Colonic mucosa (tissue), 4 donors: Measurements from ENCODE around the gene ATP9A. TPM values are rescaled to one million over a fixed set of nuclear protein-coding genes. Genes with fewer than 3 reads are reported as not detected.
"Not testable (repeated sequence)": the region's sequence is repeated elsewhere in the genome, so short reads cannot be mapped to it uniquely, and the experiment has no call there.

Experiments used
- DNase-seq: peaks from one replicate; pipeline ENCODE4 v3.0.0-alpha.2; 2020
- H3K27ac ChIP-seq: fragments of 200-600 bp; one replicate; pipeline ENCODE4 v1.8.0; 2021
- H3K27me3 ChIP-seq: fragments of 200-600 bp; one replicate; pipeline ENCODE4 v1.8.0; 2021
- H3K36me3 ChIP-seq: fragments of 200-600 bp; one replicate; pipeline ENCODE4 v1.8.0; 2021
- H3K4me1 ChIP-seq: fragments of 200-600 bp; one replicate; pipeline ENCODE4 v1.8.0; 2021; ENCODE audit warnings: mild to moderate bottlenecking
- H3K4me3 ChIP-seq: fragments of 200-600 bp; one replicate; pipeline ENCODE4 v1.8.0; 2021
- H3K9ac ChIP-seq, 2 donors: one replicate each; pipeline ENCODE4 v1.7.0; 2013; ENCODE audit warnings: control low read depth in 2 of 2, low read depth in 2 of 2, low read length in 2 of 2
- H3K9me3 ChIP-seq: fragments of 200-600 bp; one replicate; pipeline ENCODE4 v1.8.0; 2021
- intact Hi-C: fragments of 100-400 bp; cut with DNase I; formaldehyde crosslinking; loops from one replicate; pipeline ENCODE4 v1.14.1; 2022
- total RNA-seq, 2 donors: library from RNA; stranded (reverse); fragmentation: NEBNext Ultra II Directional in 1 of 2; extraction: Animal tissue kit (Norgen Biotek cat#: 25700) in 1 of 2; gene quantifications; one replicate each; pipeline ENCODE4 v1.2.1, GENCODE V29; 2021
- TF ChIP-seq, protein P1 (sequence below): fragments of 200-600 bp; IDR thresholded peaks from one replicate; pipeline ENCODE4 v1.8.0; 2022; ENCODE audit warnings: antibody characterized with exemption, mild to moderate bottlenecking
- donor health status: healthy.
- donor health status: DM: no; HTN: no; CAD: no.
- donor health status: DM: no; HTN: no; CAD: no.

Gene ATP9A
- total RNA-seq, 2 donors from 2014 or later = 40.2 to 70.1 TPM

DNA sequence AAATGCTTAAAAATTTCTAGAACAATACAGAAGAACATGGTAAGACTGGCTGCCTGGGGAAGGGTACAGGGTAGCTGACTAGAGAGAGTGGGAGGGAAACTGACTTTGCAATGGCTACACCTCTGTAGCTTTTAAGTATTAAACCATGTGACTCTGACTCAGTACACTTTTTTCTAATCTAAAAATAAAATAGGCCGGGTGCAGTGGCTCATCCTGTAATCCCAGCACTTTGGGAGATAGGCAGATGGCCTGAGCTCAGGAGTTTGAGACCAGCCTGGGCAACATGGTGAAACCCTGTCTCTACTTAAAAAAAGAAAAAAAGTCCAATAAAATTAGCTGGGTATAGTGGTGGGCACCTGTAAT lies 18.5 kb downstream of the ATP9A start:
- Histone ChIP-seq H3K4me1 (peaks cover 10% of the 10 kb centered on the region), H3K36me3 (no peaks in the 10 kb centered on the region), H3K4me3 (no peak overlapping the region), H3K27ac (peak overlapping the region; percentile 80), H3K27me3 (no peaks in the 10 kb centered on the region), H3K9ac (peak overlapping the region in 1 of 2 donors; percentile 40), H3K9me3 (no peaks in the 10 kb centered on the region)
- TF ChIP-seq, protein P1, sequence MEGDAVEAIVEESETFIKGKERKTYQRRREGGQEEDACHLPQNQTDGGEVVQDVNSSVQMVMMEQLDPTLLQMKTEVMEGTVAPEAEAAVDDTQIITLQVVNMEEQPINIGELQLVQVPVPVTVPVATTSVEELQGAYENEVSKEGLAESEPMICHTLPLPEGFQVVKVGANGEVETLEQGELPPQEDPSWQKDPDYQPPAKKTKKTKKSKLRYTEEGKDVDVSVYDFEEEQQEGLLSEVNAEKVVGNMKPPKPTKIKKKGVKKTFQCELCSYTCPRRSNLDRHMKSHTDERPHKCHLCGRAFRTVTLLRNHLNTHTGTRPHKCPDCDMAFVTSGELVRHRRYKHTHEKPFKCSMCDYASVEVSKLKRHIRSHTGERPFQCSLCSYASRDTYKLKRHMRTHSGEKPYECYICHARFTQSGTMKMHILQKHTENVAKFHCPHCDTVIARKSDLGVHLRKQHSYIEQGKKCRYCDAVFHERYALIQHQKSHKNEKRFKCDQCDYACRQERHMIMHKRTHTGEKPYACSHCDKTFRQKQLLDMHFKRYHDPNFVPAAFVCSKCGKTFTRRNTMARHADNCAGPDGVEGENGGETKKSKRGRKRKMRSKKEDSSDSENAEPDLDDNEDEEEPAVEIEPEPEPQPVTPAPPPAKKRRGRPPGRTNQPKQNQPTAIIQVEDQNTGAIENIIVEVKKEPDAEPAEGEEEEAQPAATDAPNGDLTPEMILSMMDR = no peak
- no peak for DNase-seq
- intact Hi-C loops = no loop called here

DNA sequence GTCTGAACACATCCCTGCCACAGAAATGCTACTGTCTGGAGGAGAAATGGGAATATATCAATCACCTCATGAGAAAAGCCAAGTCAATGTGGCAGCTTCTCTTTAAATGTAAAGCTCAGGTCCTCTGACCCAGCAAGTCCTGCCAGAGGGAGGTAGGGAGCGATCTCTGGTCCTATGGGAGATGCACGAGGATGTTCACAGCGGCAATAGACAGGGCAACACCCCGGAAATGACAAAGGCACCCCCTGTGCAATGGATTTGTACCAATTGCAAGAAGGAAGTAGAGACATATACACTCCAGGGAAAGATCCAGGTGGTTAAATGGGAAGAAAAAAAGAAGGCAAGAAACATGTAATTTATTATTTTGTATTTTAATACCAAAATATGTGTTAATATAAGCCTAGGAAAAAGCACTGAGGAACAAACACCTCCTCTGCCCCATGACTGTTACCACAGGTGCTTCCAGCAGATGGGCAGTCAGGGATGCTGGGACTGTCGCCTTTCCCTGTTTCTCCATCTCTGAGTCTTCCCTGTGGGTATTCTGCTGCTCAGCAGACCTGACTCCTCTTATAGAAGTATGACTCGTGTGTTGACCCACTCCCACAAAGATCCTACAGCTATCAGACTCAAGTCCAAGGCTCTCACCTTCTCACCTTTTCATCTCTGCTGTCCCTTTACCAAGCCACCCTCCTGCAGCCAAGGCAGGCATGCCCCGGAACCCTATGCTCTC lies 20.8 kb downstream of the ATP9A start:
- H3K9me3 ChIP-seq = no peaks in the 10 kb centered on the region
- intact Hi-C loops = no loop called here
- H3K36me3 ChIP-seq = no peaks in the 10 kb centered on the region
- H3K27ac ChIP-seq = peak overlapping the region; percentile 30
- no peak for DNase-seq
- H3K4me1 ChIP-seq = peaks cover 11% of the 10 kb centered on the region
- no peak overlapping the region for H3K4me3 ChIP-seq
- TF ChIP-seq, protein P1 = no peak
- peak overlapping the region in 1 of 2 donors; percentile 30 for H3K9ac ChIP-seq
- no peaks in the 10 kb centered on the region for H3K27me3 ChIP-seq

DNA sequence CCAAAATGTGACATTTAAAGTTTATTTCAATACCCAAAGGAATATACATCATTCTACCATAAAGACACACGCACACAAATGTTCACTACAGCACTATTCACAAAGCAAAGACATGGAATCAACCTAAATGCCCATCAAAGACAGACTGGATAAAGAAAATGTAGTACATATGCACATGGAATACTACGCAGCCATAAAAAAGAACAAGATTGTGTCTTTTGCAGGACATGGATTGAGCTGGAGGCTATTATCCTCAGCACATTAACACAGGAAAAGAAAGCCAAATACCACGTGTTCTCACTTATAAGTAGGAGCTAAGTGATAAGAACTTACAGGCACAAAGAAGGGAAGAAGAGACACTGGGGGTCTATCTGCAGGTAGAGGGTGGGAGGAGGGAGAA lies 22.4 kb downstream of the ATP9A start:
- Histone ChIP-seq H3K27ac (no peak overlapping the region), H3K9ac (no peak overlapping the region), H3K9me3 (no peaks in the 10 kb centered on the region), H3K4me3 (no peak overlapping the region), H3K36me3 (no peaks in the 10 kb centered on the region), H3K27me3 (no peaks in the 10 kb centered on the region), H3K4me1 (peaks cover 14% of the 10 kb centered on the region)
- TF ChIP-seq, protein P1 = no peak
- intact Hi-C loops = no loop called here
- DNase-seq = no peak

DNA sequence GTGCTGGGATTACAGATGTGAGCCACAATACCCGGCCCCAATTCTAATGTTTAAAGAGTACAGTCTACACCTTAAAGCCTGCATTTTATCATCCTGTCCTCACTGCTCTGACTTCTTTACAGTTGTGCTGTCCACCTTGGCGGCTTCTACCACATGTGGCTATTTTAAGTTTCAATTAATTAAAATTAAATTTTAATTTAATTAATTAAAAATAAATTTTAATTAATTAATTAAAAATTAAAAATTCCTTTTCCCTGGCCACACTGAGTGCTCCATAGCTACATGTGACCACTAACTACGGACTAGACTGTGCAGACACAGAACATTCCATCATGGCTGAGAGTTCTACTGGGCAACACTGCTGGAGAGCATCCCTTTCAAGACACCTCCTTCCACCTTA lies 27.4 kb downstream of the ATP9A start:
- Histone ChIP-seq H3K27ac (no peak overlapping the region), H3K9ac (no peak overlapping the region), H3K27me3 (no peaks in the 10 kb centered on the region), H3K4me1 (peaks cover 6% of the 10 kb centered on the region), H3K9me3 (no peaks in the 10 kb centered on the region), H3K4me3 (no peak overlapping the region), H3K36me3 (no peaks in the 10 kb centered on the region)
- TF ChIP-seq, protein P1 = no peak
- DNase-seq = no peak
- intact Hi-C loops = no loop called here

DNA sequence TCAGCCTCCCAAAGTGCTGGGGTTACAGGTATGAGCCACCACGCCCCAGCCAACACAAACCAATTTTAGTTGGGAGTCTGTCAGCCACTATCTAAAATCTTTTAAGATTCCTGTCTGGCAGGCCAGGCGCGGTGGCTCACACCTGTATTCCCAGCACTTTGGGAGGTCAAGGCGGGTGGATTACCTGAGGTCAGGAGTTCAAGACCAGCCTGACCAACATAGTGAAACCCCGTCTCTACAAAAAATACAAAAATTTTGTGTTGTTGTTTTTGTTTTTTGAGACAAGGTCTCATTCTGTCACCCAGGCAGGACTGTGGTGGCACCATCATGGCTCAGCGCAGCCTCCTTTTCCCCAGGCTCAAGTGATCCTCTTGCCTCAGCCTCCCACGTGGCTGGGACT lies 27.9 kb downstream of the ATP9A start:
- H3K9me3 ChIP-seq, H3K27me3 ChIP-seq, DNase-seq, H3K9ac ChIP-seq, H3K4me1 ChIP-seq, H3K27ac ChIP-seq, H3K4me3 ChIP-seq, intact Hi-C loops, H3K36me3 ChIP-seq: not testable (repeated sequence)

DNA sequence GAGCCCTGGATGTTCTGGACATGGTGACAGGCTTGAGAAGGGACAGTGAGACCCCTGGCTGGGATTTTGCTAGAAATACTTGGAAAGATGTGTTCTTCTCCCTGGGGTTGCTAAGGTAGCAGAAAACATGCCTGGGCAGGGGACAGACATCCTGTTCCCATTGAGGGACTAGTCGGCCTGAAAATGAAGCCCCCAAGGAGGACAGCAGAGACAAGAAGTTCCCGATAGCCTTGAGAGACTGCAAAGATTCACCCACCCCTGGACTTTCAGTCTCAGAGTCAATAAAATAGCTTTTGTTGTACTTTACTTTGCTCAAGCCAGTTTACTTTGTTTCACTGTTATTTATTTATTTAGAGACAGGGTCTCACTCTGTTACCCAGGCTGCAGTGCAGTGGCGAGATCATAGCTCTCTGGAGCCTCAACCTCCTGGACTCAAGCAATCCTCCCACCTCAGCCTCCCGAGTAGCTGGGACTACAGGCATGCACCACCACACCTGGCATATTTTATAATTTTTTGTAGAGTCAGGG lies 28.4 kb downstream of the ATP9A start:
- H3K9ac ChIP-seq = no peak overlapping the region
- intact Hi-C loops = no loop called here
- H3K4me1 ChIP-seq = peaks cover 6% of the 10 kb centered on the region
- TF ChIP-seq, protein P1 = no peak
- no peaks in the 10 kb centered on the region for H3K27me3 ChIP-seq
- no peaks in the 10 kb centered on the region for H3K36me3 ChIP-seq
- DNase-seq = no peak
- H3K4me3 ChIP-seq = no peak overlapping the region
- H3K27ac ChIP-seq = no peak overlapping the region
- H3K9me3 ChIP-seq = no peaks in the 10 kb centered on the region
